WTC11 (cell line): ENCODE results near the gene GRID2. TPM values are rescaled to one million over a fixed set of nuclear protein-coding genes. Genes with fewer than 3 reads are reported as not detected.

ENCODE experiments used
- ATAC-seq: fragments of 200-7000 bp; cut with Tn5 transposase; 2 replicates; pipeline ENCODE4 v1.10.0; 2021; ENCODE audit warnings: mild to moderate bottlenecking, moderate library complexity
- CTCF ChIA-PET: fragments of 300-600 bp; sonication (Branson Sonifier 250); formaldehyde crosslinking; loops from one replicate; lab custom pipeline; 2021; ENCODE audit warnings: antibody characterized with exemption; lab: Charles Lee
- POLR2A ChIA-PET: fragments of 350-600 bp; sonication (Branson Sonifier 250); formaldehyde crosslinking; loops from one replicate; lab custom pipeline; 2021; ENCODE audit warnings: antibody characterized with exemption; lab: Charles Lee
- DNase-seq: peaks from one replicate; pipeline ENCODE4 v3.0.0; 2021; ENCODE audit warnings: low spot score
- H3K27ac Mint-ChIP-seq: 2 replicates; pipeline ENCODE4 v1.8.0; 2021; ENCODE audit warnings: mixed read lengths
- H3K27me3 Mint-ChIP-seq: 2 replicates; pipeline ENCODE4 v1.8.0; 2021; ENCODE audit warnings: low read depth, mild to moderate bottlenecking, moderate library complexity, mixed read lengths
- H3K36me3 Mint-ChIP-seq: 2 replicates; pipeline ENCODE4 v1.8.0; 2021; ENCODE audit warnings: mixed read lengths
- H3K4me1 Mint-ChIP-seq: 2 replicates; pipeline ENCODE4 v1.8.0; 2022; ENCODE audit warnings: mixed read lengths
- H3K4me3 Mint-ChIP-seq: 2 replicates; pipeline ENCODE4 v1.8.0; 2021; ENCODE audit warnings: mild to moderate bottlenecking, moderate library complexity, mixed read lengths
- H3K9me3 Mint-ChIP-seq: 2 replicates; pipeline ENCODE4 v1.8.0; 2021; ENCODE audit warnings: mixed read lengths
- ATF1 ChIP-seq: sonication (generic); formaldehyde crosslinking; IDR thresholded peaks from 2 replicates; pipeline ENCODE4 v1.8.1; 2023; ENCODE audit warnings: mild to moderate bottlenecking, moderate library complexity, missing genetic modification reagents
- GRHL2 ChIP-seq: fragments of 250-450 bp; sonication (Bioruptor Pico); IDR thresholded peaks from 2 replicates; pipeline ENCODE4 v1.8.0; 2022; ENCODE audit warnings: mild to moderate bottlenecking, moderate library complexity; ENCODE audit not compliant: insufficient replicate concordance, severe bottlenecking
- GTF2I ChIP-seq: fragments of 250-450 bp; sonication (Bioruptor Pico); conservative IDR thresholded peaks from 2 replicates; pipeline ENCODE4 v1.4.0; 2021; ENCODE audit warnings: mild to moderate bottlenecking
- HMGA2 ChIP-seq: fragments of 250-450 bp; sonication (Bioruptor Pico); IDR thresholded peaks from 2 replicates; pipeline ENCODE4 v1.4.0; 2021; ENCODE audit warnings: mild to moderate bottlenecking, moderate library complexity
- JAZF1 ChIP-seq: fragments of 250-450 bp; sonication (Bioruptor Pico); IDR thresholded peaks from 2 replicates; pipeline ENCODE4 v1.9.0; 2021; ENCODE audit warnings: moderate library complexity, mild to moderate bottlenecking, inconsistent platforms
- KAT7 ChIP-seq: sonication (generic); formaldehyde crosslinking; IDR thresholded peaks from 2 replicates; pipeline ENCODE4 v1.8.1; 2023; ENCODE audit warnings: missing genetic modification reagents, mild to moderate bottlenecking, borderline replicate concordance
- NFATC4 ChIP-seq: fragments of 250-450 bp; sonication (Bioruptor Pico); IDR thresholded peaks from 2 replicates; pipeline ENCODE4 v1.9.0; 2021; ENCODE audit warnings: mild to moderate bottlenecking
- OVOL2 ChIP-seq: fragments of 250-450 bp; sonication (Bioruptor Pico); IDR thresholded peaks from 2 replicates; pipeline ENCODE4 v1.9.0; 2021; ENCODE audit warnings: mild to moderate bottlenecking, borderline replicate concordance
- RORB ChIP-seq: fragments of 250-450 bp; sonication (Bioruptor Pico); IDR thresholded peaks from 2 replicates; pipeline ENCODE4 v1.9.0; 2021; ENCODE audit warnings: mild to moderate bottlenecking
- TEAD1 ChIP-seq: sonication (generic); formaldehyde crosslinking; IDR thresholded peaks from 2 replicates; pipeline ENCODE4 v1.8.0; 2022; ENCODE audit warnings: mild to moderate bottlenecking, missing genetic modification reagents
- ZNF121 ChIP-seq: sonication (generic); formaldehyde crosslinking; IDR thresholded peaks from 2 replicates; pipeline ENCODE4 v1.8.0; 2023; ENCODE audit warnings: missing genetic modification reagents
- ZNF219 ChIP-seq: sonication (generic); formaldehyde crosslinking; IDR thresholded peaks from 2 replicates; pipeline ENCODE4 v1.8.0; 2023; ENCODE audit warnings: missing genetic modification reagents, mild to moderate bottlenecking, borderline replicate concordance
- ZNF416 ChIP-seq: fragments of 250-450 bp; sonication (Bioruptor Pico); IDR thresholded peaks from 2 replicates; pipeline ENCODE4 v1.9.0; 2021; ENCODE audit warnings: mild to moderate bottlenecking, inconsistent platforms
- ZNF423 ChIP-seq: fragments of 250-450 bp; sonication (Bioruptor Pico); IDR thresholded peaks from 2 replicates; pipeline ENCODE4 v2.1.2; 2022; ENCODE audit warnings: mild to moderate bottlenecking, moderate library complexity
- total RNA-seq: library from RNA; stranded (reverse); gene quantifications from 3 replicates; pipeline ENCODE4 v1.2.3, GENCODE V29; 2021
- TF ChIP-seq, protein P1 (sequence below): sonication (generic); formaldehyde crosslinking; IDR thresholded peaks from 2 replicates; pipeline ENCODE4 v1.8.0; 2022; ENCODE audit warnings: mild to moderate bottlenecking, missing genetic modification reagents
- TF ChIP-seq, protein P2 (sequence below): sonication (generic); formaldehyde crosslinking; IDR thresholded peaks from 2 replicates; pipeline ENCODE4 v1.8.0; 2023; ENCODE audit warnings: mild to moderate bottlenecking, missing genetic modification reagents
- TF ChIP-seq, protein P3 (sequence below): sonication (generic); formaldehyde crosslinking; IDR thresholded peaks from 2 replicates; pipeline ENCODE4 v1.8.1; 2022; ENCODE audit warnings: mild to moderate bottlenecking, missing genetic modification reagents, moderate library complexity, borderline replicate concordance
- TF ChIP-seq, protein P4 (sequence below): sonication (generic); formaldehyde crosslinking; IDR thresholded peaks from 2 replicates; pipeline ENCODE4 v1.8.1; 2022; ENCODE audit warnings: low read depth, mild to moderate bottlenecking, moderate library complexity, missing genetic modification reagents, borderline replicate concordance
- TF ChIP-seq, protein P5 (sequence below): fragments of 250-450 bp; sonication (Bioruptor Pico); IDR thresholded peaks from 2 replicates; pipeline ENCODE4 v1.8.0; 2021; ENCODE audit warnings: mild to moderate bottlenecking
- TF ChIP-seq, protein P6 (sequence below): sonication (generic); formaldehyde crosslinking; IDR thresholded peaks from 2 replicates; pipeline ENCODE4 v1.8.1; 2023; ENCODE audit warnings: mild to moderate bottlenecking, missing genetic modification reagents

The GRID2 gene
- total RNA-seq, 1 experiment from 2014 or later: 26.8 TPM

DNA sequence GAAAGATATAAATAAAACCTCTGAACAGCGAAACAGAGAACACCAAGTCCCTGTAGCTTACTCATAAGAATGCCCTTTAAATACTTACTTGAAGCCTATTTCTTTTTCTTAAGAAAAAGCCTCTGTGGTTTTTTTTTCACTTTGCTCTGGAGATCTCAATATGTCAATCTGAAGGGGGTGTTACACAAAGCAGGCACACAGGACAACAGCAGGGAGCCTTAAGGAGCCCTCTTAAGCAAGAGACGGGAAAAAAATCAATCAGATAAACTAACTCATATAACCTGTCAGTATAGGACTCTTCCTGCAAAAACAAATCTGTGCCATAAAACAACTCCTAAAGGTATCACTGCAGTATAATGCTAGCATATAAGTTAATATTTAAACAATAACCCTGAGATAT lies 913.7 kb downstream of the GRID2 start:
- Mint-ChIP-seq H3K36me3 (no peaks in the 10 kb centered on the region), H3K4me1 (no peaks in the 10 kb centered on the region), H3K9me3 (no peaks in the 10 kb centered on the region), H3K27me3 (no peaks in the 10 kb centered on the region), H3K27ac (no peak overlapping the region), H3K4me3 (no peak overlapping the region)
- no peak for TF ChIP-seq ZNF423
- TF ChIP-seq, protein P1, sequence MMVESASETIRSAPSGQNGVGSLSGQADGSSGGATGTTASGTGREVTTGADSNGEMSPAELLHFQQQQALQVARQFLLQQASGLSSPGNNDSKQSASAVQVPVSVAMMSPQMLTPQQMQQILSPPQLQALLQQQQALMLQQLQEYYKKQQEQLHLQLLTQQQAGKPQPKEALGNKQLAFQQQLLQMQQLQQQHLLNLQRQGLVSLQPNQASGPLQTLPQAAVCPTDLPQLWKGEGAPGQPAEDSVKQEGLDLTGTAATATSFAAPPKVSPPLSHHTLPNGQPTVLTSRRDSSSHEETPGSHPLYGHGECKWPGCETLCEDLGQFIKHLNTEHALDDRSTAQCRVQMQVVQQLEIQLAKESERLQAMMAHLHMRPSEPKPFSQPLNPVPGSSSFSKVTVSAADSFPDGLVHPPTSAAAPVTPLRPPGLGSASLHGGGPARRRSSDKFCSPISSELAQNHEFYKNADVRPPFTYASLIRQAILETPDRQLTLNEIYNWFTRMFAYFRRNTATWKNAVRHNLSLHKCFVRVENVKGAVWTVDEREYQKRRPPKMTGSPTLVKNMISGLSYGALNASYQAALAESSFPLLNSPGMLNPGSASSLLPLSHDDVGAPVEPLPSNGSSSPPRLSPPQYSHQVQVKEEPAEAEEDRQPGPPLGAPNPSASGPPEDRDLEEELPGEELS (CRISPR knock-in tag): no peak
- no peak for TF ChIP-seq GRHL2 (CRISPR knock-in tag)
- TF ChIP-seq NFATC4 (CRISPR knock-in tag): no peak
- TF ChIP-seq OVOL2 (CRISPR knock-in tag): no peak
- no peak for TF ChIP-seq TEAD1 (CRISPR knock-in tag)
- TF ChIP-seq, protein P2, sequence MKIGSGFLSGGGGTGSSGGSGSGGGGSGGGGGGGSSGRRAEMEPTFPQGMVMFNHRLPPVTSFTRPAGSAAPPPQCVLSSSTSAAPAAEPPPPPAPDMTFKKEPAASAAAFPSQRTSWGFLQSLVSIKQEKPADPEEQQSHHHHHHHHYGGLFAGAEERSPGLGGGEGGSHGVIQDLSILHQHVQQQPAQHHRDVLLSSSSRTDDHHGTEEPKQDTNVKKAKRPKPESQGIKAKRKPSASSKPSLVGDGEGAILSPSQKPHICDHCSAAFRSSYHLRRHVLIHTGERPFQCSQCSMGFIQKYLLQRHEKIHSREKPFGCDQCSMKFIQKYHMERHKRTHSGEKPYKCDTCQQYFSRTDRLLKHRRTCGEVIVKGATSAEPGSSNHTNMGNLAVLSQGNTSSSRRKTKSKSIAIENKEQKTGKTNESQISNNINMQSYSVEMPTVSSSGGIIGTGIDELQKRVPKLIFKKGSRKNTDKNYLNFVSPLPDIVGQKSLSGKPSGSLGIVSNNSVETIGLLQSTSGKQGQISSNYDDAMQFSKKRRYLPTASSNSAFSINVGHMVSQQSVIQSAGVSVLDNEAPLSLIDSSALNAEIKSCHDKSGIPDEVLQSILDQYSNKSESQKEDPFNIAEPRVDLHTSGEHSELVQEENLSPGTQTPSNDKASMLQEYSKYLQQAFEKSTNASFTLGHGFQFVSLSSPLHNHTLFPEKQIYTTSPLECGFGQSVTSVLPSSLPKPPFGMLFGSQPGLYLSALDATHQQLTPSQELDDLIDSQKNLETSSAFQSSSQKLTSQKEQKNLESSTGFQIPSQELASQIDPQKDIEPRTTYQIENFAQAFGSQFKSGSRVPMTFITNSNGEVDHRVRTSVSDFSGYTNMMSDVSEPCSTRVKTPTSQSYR (CRISPR knock-in tag): no peak
- TF ChIP-seq JAZF1 (CRISPR knock-in tag): no peak
- CTCF ChIA-PET: no interaction called here
- POLR2A ChIA-PET: interaction anchor here (0.6 kb wide), 1 partner anchor 458 kb away, joined by 7 read pairs; no protein-coding TSS in a partner anchor
- DNase-seq: no peak
- ATAC-seq: no peak

DNA sequence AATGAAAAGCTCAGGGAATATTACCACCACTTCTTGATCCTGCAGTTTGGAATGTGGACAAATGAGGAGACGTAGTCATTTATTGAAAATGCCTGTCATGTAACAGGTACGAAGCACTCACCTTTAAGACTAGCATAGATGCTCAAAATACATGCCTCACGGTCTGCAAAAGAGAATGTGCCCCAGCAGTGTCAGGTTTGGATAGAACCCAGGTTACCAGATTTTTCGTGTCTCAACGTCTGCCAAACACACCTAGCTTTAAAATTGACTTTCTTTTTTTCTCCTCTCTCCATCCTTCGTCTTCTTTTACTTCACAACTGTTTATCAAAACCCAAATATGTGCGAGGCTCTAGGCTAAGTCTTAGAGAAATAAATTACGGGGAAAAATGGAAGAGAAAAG lies 918.0 kb downstream of the GRID2 start:
- no peaks in the 10 kb centered on the region for H3K27me3 Mint-ChIP-seq
- peaks cover 8% of the 10 kb centered on the region for H3K9me3 Mint-ChIP-seq
- ATAC-seq (no peak), DNase-seq (no peak)
- ChIA-PET POLR2A (no interaction called here), CTCF (no interaction called here)
- H3K4me1 Mint-ChIP-seq: peaks cover 3% of the 10 kb centered on the region
- no peak overlapping the region for H3K4me3 Mint-ChIP-seq
- no peak overlapping the region for H3K27ac Mint-ChIP-seq
- H3K36me3 Mint-ChIP-seq: peaks cover 23% of the 10 kb centered on the region
- TF ChIP-seq, protein P1 (CRISPR knock-in tag): no peak
- TF ChIP-seq, protein P3, sequence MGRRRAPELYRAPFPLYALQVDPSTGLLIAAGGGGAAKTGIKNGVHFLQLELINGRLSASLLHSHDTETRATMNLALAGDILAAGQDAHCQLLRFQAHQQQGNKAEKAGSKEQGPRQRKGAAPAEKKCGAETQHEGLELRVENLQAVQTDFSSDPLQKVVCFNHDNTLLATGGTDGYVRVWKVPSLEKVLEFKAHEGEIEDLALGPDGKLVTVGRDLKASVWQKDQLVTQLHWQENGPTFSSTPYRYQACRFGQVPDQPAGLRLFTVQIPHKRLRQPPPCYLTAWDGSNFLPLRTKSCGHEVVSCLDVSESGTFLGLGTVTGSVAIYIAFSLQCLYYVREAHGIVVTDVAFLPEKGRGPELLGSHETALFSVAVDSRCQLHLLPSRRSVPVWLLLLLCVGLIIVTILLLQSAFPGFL (CRISPR knock-in tag): no peak
- no peak for TF ChIP-seq ATF1 (CRISPR knock-in tag)
- no peak for TF ChIP-seq ZNF219
- TF ChIP-seq, protein P4, sequence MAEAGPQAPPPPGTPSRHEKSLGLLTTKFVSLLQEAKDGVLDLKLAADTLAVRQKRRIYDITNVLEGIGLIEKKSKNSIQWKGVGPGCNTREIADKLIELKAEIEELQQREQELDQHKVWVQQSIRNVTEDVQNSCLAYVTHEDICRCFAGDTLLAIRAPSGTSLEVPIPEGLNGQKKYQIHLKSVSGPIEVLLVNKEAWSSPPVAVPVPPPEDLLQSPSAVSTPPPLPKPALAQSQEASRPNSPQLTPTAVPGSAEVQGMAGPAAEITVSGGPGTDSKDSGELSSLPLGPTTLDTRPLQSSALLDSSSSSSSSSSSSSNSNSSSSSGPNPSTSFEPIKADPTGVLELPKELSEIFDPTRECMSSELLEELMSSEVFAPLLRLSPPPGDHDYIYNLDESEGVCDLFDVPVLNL (CRISPR knock-in tag): no peak
- no peak for TF ChIP-seq HMGA2 (CRISPR knock-in tag)
- TF ChIP-seq, protein P5, sequence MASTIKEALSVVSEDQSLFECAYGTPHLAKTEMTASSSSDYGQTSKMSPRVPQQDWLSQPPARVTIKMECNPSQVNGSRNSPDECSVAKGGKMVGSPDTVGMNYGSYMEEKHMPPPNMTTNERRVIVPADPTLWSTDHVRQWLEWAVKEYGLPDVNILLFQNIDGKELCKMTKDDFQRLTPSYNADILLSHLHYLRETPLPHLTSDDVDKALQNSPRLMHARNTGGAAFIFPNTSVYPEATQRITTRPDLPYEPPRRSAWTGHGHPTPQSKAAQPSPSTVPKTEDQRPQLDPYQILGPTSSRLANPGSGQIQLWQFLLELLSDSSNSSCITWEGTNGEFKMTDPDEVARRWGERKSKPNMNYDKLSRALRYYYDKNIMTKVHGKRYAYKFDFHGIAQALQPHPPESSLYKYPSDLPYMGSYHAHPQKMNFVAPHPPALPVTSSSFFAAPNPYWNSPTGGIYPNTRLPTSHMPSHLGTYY: no peak
- TF ChIP-seq ZNF121: no peak
- no peak for TF ChIP-seq KAT7 (CRISPR knock-in tag)
- no peak for TF ChIP-seq ZNF416
- no peak for TF ChIP-seq GTF2I (CRISPR knock-in tag)
- no peak for TF ChIP-seq RORB
- TF ChIP-seq, protein P6, sequence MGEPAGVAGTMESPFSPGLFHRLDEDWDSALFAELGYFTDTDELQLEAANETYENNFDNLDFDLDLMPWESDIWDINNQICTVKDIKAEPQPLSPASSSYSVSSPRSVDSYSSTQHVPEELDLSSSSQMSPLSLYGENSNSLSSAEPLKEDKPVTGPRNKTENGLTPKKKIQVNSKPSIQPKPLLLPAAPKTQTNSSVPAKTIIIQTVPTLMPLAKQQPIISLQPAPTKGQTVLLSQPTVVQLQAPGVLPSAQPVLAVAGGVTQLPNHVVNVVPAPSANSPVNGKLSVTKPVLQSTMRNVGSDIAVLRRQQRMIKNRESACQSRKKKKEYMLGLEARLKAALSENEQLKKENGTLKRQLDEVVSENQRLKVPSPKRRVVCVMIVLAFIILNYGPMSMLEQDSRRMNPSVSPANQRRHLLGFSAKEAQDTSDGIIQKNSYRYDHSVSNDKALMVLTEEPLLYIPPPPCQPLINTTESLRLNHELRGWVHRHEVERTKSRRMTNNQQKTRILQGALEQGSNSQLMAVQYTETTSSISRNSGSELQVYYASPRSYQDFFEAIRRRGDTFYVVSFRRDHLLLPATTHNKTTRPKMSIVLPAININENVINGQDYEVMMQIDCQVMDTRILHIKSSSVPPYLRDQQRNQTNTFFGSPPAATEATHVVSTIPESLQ: no peak
